OCI-LY7 (cell line): ENCODE measurements around the gene USP8. TPM values are rescaled to one million over a fixed set of nuclear protein-coding genes. Genes with fewer than 3 reads are reported as not detected.
"Not testable (repeated sequence)": the region's sequence is repeated elsewhere in the genome, so short reads cannot be mapped to it uniquely, and the experiment has no call there.

Experiments used
- BruUV-seq: library from RNA; stranded (reverse); fragments of 400-500 nt; replicated peaks from 2 replicates; lab custom pipeline; 2021; lab: Mats Ljungman, UMichigan
- CTCF ChIA-PET: fragments of 300-600 bp; sonication (Branson Sonifier 250); formaldehyde crosslinking; loops from one replicate; lab custom pipeline; 2022; ENCODE audit warnings: antibody characterized with exemption; ENCODE audit not compliant: unreplicated experiment; lab: Charles Lee
- POLR2A ChIA-PET: fragments of 300-600 bp; sonication (Branson Sonifier 250); formaldehyde crosslinking; loops from one replicate; lab custom pipeline; 2022; ENCODE audit warnings: antibody characterized with exemption; lab: Charles Lee
- DNase-seq: peaks from one replicate; pipeline ENCODE4 v3.0.0-alpha.2; 2015; ENCODE audit warnings: low spot score
- H2AFZ ChIP-seq: fragments of 200-600 bp; sonication (generic), shearing (Covaris generic); 2 replicates; pipeline ENCODE4 v1.6.1; 2014; ENCODE audit warnings: mild to moderate bottlenecking, antibody characterized with exemption, low read length, moderate library complexity
- H3K27ac ChIP-seq: fragments of 200-600 bp; sonication (generic); 2 replicates; pipeline ENCODE4 v1.5.1; 2014; ENCODE audit warnings: mixed run types, low read depth, mild to moderate bottlenecking, moderate library complexity, low read length, inconsistent platforms; ENCODE audit not compliant: poor library complexity, severe bottlenecking
- H3K36me3 ChIP-seq: fragments of 200-600 bp; sonication (generic); 2 replicates; pipeline ENCODE4 v1.6.1; 2014; ENCODE audit warnings: mild to moderate bottlenecking, antibody characterized with exemption, low read length, moderate library complexity, mixed read lengths; ENCODE audit not compliant: insufficient read depth
- H3K4me1 ChIP-seq: fragments of 200-600 bp; sonication (generic); 2 replicates; pipeline ENCODE4 v1.5.1; 2014; ENCODE audit warnings: mild to moderate bottlenecking, low read length; ENCODE audit not compliant: insufficient read depth, poor library complexity, severe bottlenecking
- H3K4me2 ChIP-seq: fragments of 200-600 bp; sonication (generic); 2 replicates; pipeline ENCODE4 v1.6.1; 2014; ENCODE audit warnings: mild to moderate bottlenecking, low read length
- H3K4me3 ChIP-seq: fragments of 200-600 bp; sonication (generic); 2 replicates; pipeline ENCODE4 v1.5.1; 2014; ENCODE audit warnings: mild to moderate bottlenecking, low read depth, low read length; ENCODE audit not compliant: poor library complexity, severe bottlenecking
- H3K79me2 ChIP-seq: fragments of 200-600 bp; sonication (generic); 2 replicates; pipeline ENCODE4 v1.6.1; 2016; ENCODE audit warnings: low read depth, mild to moderate bottlenecking, low read length, moderate library complexity, mixed read lengths; ENCODE audit not compliant: insufficient read depth
- H3K9me2 ChIP-seq: fragments of 200-600 bp; sonication (generic); 2 replicates; pipeline ENCODE4 v1.6.1; 2016; ENCODE audit warnings: mild to moderate bottlenecking, low read length, mixed read lengths; ENCODE audit not compliant: insufficient read depth
- H3K9me3 ChIP-seq: fragments of 200-600 bp; sonication (generic); 2 replicates; pipeline ENCODE4 v1.6.1; 2014; ENCODE audit warnings: mild to moderate bottlenecking, mixed run types, low read length, mixed read lengths
- H4K20me1 ChIP-seq: fragments of 200-600 bp; sonication (generic); 2 replicates; pipeline ENCODE4 v1.6.1; 2014; ENCODE audit warnings: mild to moderate bottlenecking, antibody characterized with exemption, low read length, moderate library complexity, mixed read lengths; ENCODE audit not compliant: insufficient read depth
- EZH2phosphoT487 ChIP-seq: fragments of 200-600 bp; sonication (generic); IDR thresholded peaks from 2 replicates; pipeline ENCODE4 v1.6.1; 2018; ENCODE audit warnings: low read depth, borderline replicate concordance, mild to moderate bottlenecking, mixed run types, antibody characterized with exemption, low read length, moderate library complexity, mixed read lengths
- intact Hi-C: fragments of 100-400 bp; cut with micrococcal nuclease; formaldehyde crosslinking; loops from one replicate; pipeline ENCODE4 v1.10.0; 2022; ENCODE audit not compliant: unreplicated experiment
- total RNA-seq, 2 experiments: library from RNA; depleted of rRNA in 1 of 2; stranded (reverse); fragments of >200 nt in 1 of 2; shearing (Covaris generic) in 1 of 2; gene quantifications; 2 replicates each; pipeline ENCODE4 v1.2.3, GENCODE V29; 2014 to 2022
- TF ChIP-seq, protein P1 (sequence below): fragments of 200-600 bp; sonication (generic); conservative IDR thresholded peaks from 2 replicates; pipeline ENCODE4 v1.5.1; 2014; ENCODE audit warnings: mild to moderate bottlenecking, antibody characterized with exemption, low read length, moderate library complexity, mixed read lengths

The USP8 gene
- total RNA-seq, 2 experiments from 2014 or later: 34.1 to 43.8 TPM

- no peak for DNase-seq
- no peaks in the 10 kb centered on the region for H3K9me2 ChIP-seq
- no peak overlapping the region for H3K4me2 ChIP-seq
- H3K4me3 ChIP-seq: no peak overlapping the region
- no peak for TF ChIP-seq EZH2phosphoT487
- TF ChIP-seq, protein P1, sequence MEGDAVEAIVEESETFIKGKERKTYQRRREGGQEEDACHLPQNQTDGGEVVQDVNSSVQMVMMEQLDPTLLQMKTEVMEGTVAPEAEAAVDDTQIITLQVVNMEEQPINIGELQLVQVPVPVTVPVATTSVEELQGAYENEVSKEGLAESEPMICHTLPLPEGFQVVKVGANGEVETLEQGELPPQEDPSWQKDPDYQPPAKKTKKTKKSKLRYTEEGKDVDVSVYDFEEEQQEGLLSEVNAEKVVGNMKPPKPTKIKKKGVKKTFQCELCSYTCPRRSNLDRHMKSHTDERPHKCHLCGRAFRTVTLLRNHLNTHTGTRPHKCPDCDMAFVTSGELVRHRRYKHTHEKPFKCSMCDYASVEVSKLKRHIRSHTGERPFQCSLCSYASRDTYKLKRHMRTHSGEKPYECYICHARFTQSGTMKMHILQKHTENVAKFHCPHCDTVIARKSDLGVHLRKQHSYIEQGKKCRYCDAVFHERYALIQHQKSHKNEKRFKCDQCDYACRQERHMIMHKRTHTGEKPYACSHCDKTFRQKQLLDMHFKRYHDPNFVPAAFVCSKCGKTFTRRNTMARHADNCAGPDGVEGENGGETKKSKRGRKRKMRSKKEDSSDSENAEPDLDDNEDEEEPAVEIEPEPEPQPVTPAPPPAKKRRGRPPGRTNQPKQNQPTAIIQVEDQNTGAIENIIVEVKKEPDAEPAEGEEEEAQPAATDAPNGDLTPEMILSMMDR: no peak
- no peaks in the 10 kb centered on the region for H3K36me3 ChIP-seq
- no peak overlapping the region for H3K27ac ChIP-seq
- H2AFZ ChIP-seq: no peak overlapping the region
- no TSS peak for BruUV-seq
- no peaks in the 10 kb centered on the region for H3K4me1 ChIP-seq
- POLR2A ChIA-PET: interaction anchor here (0.6 kb wide), 2 partner anchors 18 to 55 kb away, joined by 3 to 4 read pairs; no protein-coding TSS in a partner anchor
- H4K20me1 ChIP-seq: no peaks in the 10 kb centered on the region
- intact Hi-C loops: no loop called here
- H3K9me3 ChIP-seq: no peaks in the 10 kb centered on the region
- H3K79me2 ChIP-seq: no peaks in the 10 kb centered on the region
- CTCF ChIA-PET: no interaction called here
Measured at GRCh38 chr15:50416890-50417289, 7.3 kb upstream of the USP8 start.

DNA sequence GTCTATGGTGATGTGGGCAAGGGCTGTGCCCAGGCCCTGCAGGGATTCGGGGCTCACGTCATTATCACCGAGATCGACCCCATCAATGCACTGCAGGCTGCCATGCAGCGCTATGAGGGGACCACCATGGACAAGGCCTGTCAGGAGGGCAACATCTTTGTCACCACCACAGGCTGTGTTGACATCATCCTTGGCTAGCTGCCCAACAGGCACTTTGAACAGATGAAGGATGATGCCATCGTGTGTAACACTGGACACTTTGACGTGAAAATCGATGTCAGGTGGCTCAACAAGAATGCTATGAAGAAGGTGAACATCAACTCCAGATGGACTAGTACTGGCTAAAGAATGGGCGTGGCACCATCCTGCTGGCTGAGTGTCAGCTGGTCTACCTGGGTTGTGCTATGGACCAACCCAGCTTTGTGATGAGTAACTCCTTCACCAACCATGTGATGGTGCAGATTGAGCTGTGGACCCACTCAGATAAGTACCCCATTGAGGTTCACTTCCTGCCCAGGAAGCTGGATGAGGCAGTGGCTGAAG, 6.1 kb upstream of the USP8 start:
- no peak overlapping the region for H3K4me3 ChIP-seq
- ChIA-PET POLR2A (no interaction called here), CTCF (no interaction called here)
- BruUV-seq: no TSS peak
- intact Hi-C loops: no loop called here
- no peak overlapping the region for H3K27ac ChIP-seq
- H3K9me2 ChIP-seq: no peaks in the 10 kb centered on the region
- H3K36me3 ChIP-seq: no peaks in the 10 kb centered on the region
- no peak for DNase-seq
- no peak overlapping the region for H2AFZ ChIP-seq
- H3K4me2 ChIP-seq: no peak overlapping the region
- no peaks in the 10 kb centered on the region for H3K79me2 ChIP-seq
- H4K20me1 ChIP-seq: no peaks in the 10 kb centered on the region
- no peak for TF ChIP-seq EZH2phosphoT487
- TF ChIP-seq, protein P1: no peak
- peaks cover under 1% of the 10 kb centered on the region for H3K4me1 ChIP-seq
- H3K9me3 ChIP-seq: no peaks in the 10 kb centered on the region

GRCh38 chr15:50425219-50425618, 1.0 kb downstream of the USP8 start:
- Histone ChIP-seq H3K4me1 (peaks cover 20% of the 10 kb centered on the region), H3K36me3 (peaks cover 8% of the 10 kb centered on the region), H4K20me1 (peaks cover 6% of the 10 kb centered on the region), H3K4me2 (peak overlapping the region; percentile 70), H3K9me2 (no peaks in the 10 kb centered on the region), H2AFZ (no peak overlapping the region), H3K4me3 (peak overlapping the region; percentile 89), H3K79me2 (peaks cover 57% of the 10 kb centered on the region), H3K9me3 (no peaks in the 10 kb centered on the region), H3K27ac (peak overlapping the region; percentile 56)
- DNase-seq: no peak
- ChIA-PET POLR2A (interaction anchor here (0.6 to 0.9 kb wide), 3 partner anchors 69 to 273 kb away, joined by 3 read pairs; no protein-coding TSS in a partner anchor), CTCF (interaction anchor here (0.6 kb wide), 1 partner anchor 1244 kb away, joined by 7 read pairs; no protein-coding TSS in a partner anchor)
- no TSS peak for BruUV-seq
- no peak for TF ChIP-seq EZH2phosphoT487
- TF ChIP-seq, protein P1: no peak
- intact Hi-C loops: no loop called here

- H3K4me2 ChIP-seq: peak overlapping the region; percentile 70
- DNase-seq, POLR2A ChIA-PET, H3K36me3 ChIP-seq, H4K20me1 ChIP-seq, H3K27ac ChIP-seq, H2AFZ ChIP-seq, BruUV-seq, H3K9me2 ChIP-seq, intact Hi-C loops, H3K9me3 ChIP-seq: not testable (repeated sequence)
- H3K4me1 ChIP-seq: peaks cover 20% of the 10 kb centered on the region
- H3K4me3 ChIP-seq: peak overlapping the region; percentile 89
- peaks cover 63% of the 10 kb centered on the region for H3K79me2 ChIP-seq
- CTCF ChIA-PET: interaction anchor here (0.5 kb wide), 1 partner anchor 79 kb away, joined by 3 read pairs; no protein-coding TSS in a partner anchor
Measured at GRCh38 chr15:50425678-50426246, 1.6 kb downstream of the USP8 start.
